Choroid plexus epithelial cell (primary cell): ENCODE measurements around the gene SNTG2.

ENCODE experiments used
- DNase-seq: peaks from one replicate; pipeline ENCODE4 v3.0.0-alpha.2; 2010; ENCODE audit warnings: low read depth
- H3K4me3 ChIP-seq: 2 replicates; pipeline ENCODE4 v1.5.1; 2011; ENCODE audit warnings: low read depth, mild to moderate bottlenecking, control low read depth, low read length, moderate library complexity
- CTCF ChIP-seq: conservative IDR thresholded peaks from 2 replicates; pipeline ENCODE4 v1.5.1; 2011; ENCODE audit warnings: low read depth, mild to moderate bottlenecking, control low read depth, inconsistent platforms, low read length, moderate library complexity

SNTG2 gene

DNA sequence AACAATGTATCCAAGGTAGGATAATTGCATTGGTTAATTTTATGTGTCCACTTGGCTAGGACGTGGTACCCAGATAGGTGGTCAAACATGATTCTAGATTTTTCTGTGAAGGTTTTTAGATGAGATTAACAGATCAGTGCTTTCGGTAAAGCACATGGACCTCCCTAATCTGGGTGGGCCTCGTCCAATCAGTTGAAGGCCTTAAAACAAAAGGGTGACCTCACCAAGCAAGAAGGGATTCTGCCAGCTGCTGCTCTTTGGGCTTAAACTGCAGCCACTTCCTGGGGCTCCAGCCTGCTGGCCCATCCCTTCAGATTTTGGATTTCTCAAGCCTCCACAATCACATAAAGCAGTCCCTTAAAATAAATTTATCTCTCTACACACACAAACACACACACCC, 236.5 kb downstream of the SNTG2 start:
- DNase-seq, result no peak
- no peak for TF ChIP-seq CTCF
- H3K4me3 ChIP-seq, result no peak overlapping the region

DNA sequence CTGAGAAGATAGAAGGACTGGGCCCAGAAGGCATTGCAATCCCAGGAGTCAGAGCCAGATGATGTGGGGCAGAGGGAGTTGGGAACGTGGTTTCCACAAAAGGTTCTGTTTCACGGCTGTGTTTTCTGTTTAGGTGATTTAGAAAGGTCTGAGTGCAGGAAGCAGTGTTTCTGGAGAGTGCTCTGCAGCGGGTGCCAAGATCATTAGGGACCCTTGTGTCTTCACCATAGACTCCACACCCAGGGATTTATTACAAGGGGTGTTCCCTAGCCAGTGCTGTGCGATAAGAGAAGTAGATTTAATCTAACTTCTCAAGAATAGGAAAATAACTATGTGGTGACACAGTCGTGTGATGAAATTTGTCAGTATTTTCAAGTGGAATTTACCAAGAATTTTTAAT, 241.5 kb downstream of the SNTG2 start:
- TF ChIP-seq CTCF, result no peak
- DNase-seq, result no peak

DNA sequence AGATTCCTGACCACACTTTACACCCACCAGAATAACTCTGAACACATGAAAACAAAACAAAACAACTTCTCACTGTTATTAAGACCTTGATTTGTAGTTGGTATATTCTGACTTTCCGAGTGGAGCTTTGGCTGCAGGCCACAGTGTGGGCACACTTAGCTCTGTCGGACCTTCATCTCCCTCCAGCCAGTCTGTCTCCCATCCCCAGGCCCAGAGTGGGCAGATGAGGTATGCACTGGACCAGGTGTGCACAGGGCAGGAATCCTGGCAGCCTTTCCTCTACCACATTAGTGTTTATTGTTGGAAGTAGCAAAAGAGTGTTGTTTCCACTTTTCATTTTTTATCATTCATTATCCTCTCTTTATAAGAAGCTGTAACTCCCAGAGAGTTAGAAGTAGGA, 243.2 kb downstream of the SNTG2 start:
- DNase-seq, result no peak
- no peak for TF ChIP-seq CTCF
- H3K4me3 ChIP-seq, result no peak overlapping the region

More for the DNA sequence above, 241.5 kb downstream of the SNTG2 start:
- H3K4me3 ChIP-seq, result no peak overlapping the region

GRCh38 chr2:1203772-1204171, 253.1 kb downstream of the SNTG2 start:
- H3K4me3 ChIP-seq, result no peak overlapping the region
- DNase-seq, result no peak
- no peak for TF ChIP-seq CTCF

DNA sequence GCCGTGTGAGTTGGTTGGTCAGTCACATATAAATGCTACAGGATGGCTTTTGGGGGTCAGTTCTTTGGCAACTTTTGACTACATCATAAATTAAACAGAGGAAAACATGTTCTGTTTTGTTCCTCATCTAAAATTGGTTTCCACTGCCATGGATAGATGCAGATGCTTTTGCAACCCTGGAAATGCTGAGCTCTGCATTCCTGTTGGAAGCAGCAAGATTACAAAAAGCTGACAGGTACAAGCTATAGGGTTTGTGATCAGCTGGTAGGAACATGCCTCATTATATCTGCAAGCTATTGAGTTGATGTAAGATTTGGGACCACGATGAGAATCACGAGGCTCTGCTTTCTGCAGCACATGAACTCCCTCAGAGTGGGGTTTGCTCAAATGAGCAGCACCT, 255.2 kb downstream of the SNTG2 start:
- H3K4me3 ChIP-seq, result no peak overlapping the region
- DNase-seq, result no peak
- no peak for TF ChIP-seq CTCF

GRCh38 chr2:1207962-1208510, 257.4 kb downstream of the SNTG2 start:
- TF ChIP-seq CTCF, result no peak
- no peak overlapping the region for H3K4me3 ChIP-seq
- no peak for DNase-seq

GRCh38 chr2:1208522-1208921, 257.9 kb downstream of the SNTG2 start:
- DNase-seq, result no peak
- H3K4me3 ChIP-seq, result no peak overlapping the region
- no peak for TF ChIP-seq CTCF
